HepG2 (cell line): ENCODE results near the gene ARHGAP31. TPM values are rescaled to one million over a fixed set of nuclear protein-coding genes. Genes with fewer than 3 reads are reported as not detected.

Experiments
- ATAC-seq: fragments of 200-7000 bp; cut with Tn5 transposase; 3 replicates; pipeline ENCODE4 v1.9.1; 2020; ENCODE audit warnings: mild to moderate bottlenecking, moderate library complexity
- BruUV-seq: library from RNA; stranded (reverse); fragments of 400-500 nt; replicated peaks from 2 replicates; lab custom pipeline; 2021; lab: Mats Ljungman, UMichigan
- CTCF ChIA-PET: fragments of 300-600 bp; formaldehyde crosslinking; extraction: SDS; loops from one replicate; lab custom pipeline; 2021; ENCODE audit warnings: low total read pairs, inconsistent platforms, low intra/inter-chr PET ratio; lab: Yijun Ruan, JAX
- POLR2A ChIA-PET: fragments of 350-600 bp; sonication (Branson Sonifier 250); formaldehyde crosslinking; loops from one replicate; lab custom pipeline; 2020; ENCODE audit warnings: antibody characterized with exemption, inconsistent platforms; lab: Yijun Ruan, JAX
- DNase-seq: peaks from one replicate; pipeline ENCODE4 v3.0.0-alpha.2; 2015; ENCODE audit warnings: low spot score
- FAIRE-seq: peaks from 3 replicates; lab custom pipeline; 2011; peaks lifted over from hg19 to GRCh38; lab: Jason Lieb, UNC
- H2AFZ ChIP-seq: one replicate; pipeline ENCODE4 v1.6.1; 2011; ENCODE audit warnings: low read length, inconsistent platforms
- H3K27ac ChIP-seq: fragments of 300-600 bp; 3 replicates; pipeline ENCODE4 v1.8.0; 2011; ENCODE audit warnings: mixed run types, mild to moderate bottlenecking, mixed read lengths, low read length, inconsistent platforms; ENCODE audit not compliant: insufficient read depth; ENCODE audit errors: extremely low read length
- H3K27me3 ChIP-seq, 2 experiments: fragments of 200-600 bp in 1 of 2; 2 replicates in 1 of 2; 3 replicates in 1 of 2; pipeline versions ENCODE4 v1.6.0 to v1.8.0; 2011; ENCODE audit warnings: low read length in 2 of 2, mild to moderate bottlenecking in 2 of 2, moderate library complexity in 2 of 2, inconsistent platforms in 1 of 2; ENCODE audit not compliant: insufficient read depth in 2 of 2, control insufficient read depth in 1 of 2
- H3K36me3 ChIP-seq, 2 experiments: fragments of 200-600 bp in 1 of 2; replicated peaks in 1 of 2; 2 replicates in 1 of 2; 3 replicates in 1 of 2; pipeline versions ENCODE4 v1.5.1 to v1.8.0; 2011; ENCODE audit warnings: low read length in 2 of 2, inconsistent platforms in 1 of 2; ENCODE audit not compliant: insufficient read depth in 2 of 2, control insufficient read depth in 1 of 2
- H3K4me1 ChIP-seq: 2 replicates; pipeline ENCODE4 v1.5.1; 2012; ENCODE audit warnings: low read length, inconsistent platforms; ENCODE audit not compliant: insufficient read depth
- H3K4me2 ChIP-seq: 2 replicates; pipeline ENCODE4 v1.6.0; 2011; ENCODE audit warnings: low read depth, low read length, inconsistent platforms
- H3K4me3 ChIP-seq, 3 experiments: fragments of 200-600 bp in 1 of 3; sonication (generic), shearing (Covaris generic) in 1 of 3; replicated peaks in 1 of 3; 2 replicates each; pipeline ENCODE4 v1.5.1; 2011 to 2016; ENCODE audit warnings: low read length in 3 of 3, inconsistent platforms in 2 of 3, low read depth in 2 of 3, mild to moderate bottlenecking in 2 of 3, control low read depth in 1 of 3, mixed read lengths in 1 of 3; ENCODE audit not compliant: insufficient read depth in 1 of 3
- H3K79me2 ChIP-seq: one replicate; pipeline ENCODE4 v1.6.1; 2011; ENCODE audit warnings: low read length, inconsistent platforms; ENCODE audit not compliant: insufficient read depth
- H3K9ac ChIP-seq: 2 replicates; pipeline ENCODE4 v1.6.0; 2011; ENCODE audit warnings: mild to moderate bottlenecking, low read depth, low read length, inconsistent platforms; ENCODE audit not compliant: insufficient read depth
- H3K9me3 ChIP-seq: 2 replicates; pipeline ENCODE4 v1.5.1; 2012; ENCODE audit warnings: mild to moderate bottlenecking, low read length
- H4K20me1 ChIP-seq: 2 replicates; pipeline ENCODE4 v1.6.0; 2011; ENCODE audit warnings: inconsistent platforms, mild to moderate bottlenecking, low read length, moderate library complexity; ENCODE audit not compliant: insufficient read depth
- AGO1 ChIP-seq: fragments of 200-400 bp; formaldehyde crosslinking; IDR thresholded peaks from 2 replicates; pipeline ENCODE4 v1.6.1; 2017; ENCODE audit warnings: mild to moderate bottlenecking, low read depth, low read length, moderate library complexity; ENCODE audit not compliant: poor library complexity, severe bottlenecking
- HNRNPUL1 ChIP-seq: fragments of 200-400 bp; formaldehyde crosslinking; IDR thresholded peaks from 2 replicates; pipeline ENCODE4 v1.6.1; 2017; ENCODE audit warnings: low read depth, mild to moderate bottlenecking, low read length, moderate library complexity
- MIXL1 ChIP-seq: IDR thresholded peaks from 2 replicates; pipeline ENCODE4 v1.6.1; 2016
- REPIN1 ChIP-seq: sonication (generic); formaldehyde crosslinking; IDR thresholded peaks from 2 replicates; pipeline ENCODE4 v1.8.0; 2022; ENCODE audit warnings: missing genetic modification reagents, low read depth, mild to moderate bottlenecking, borderline replicate concordance
- SOX5 ChIP-seq: IDR thresholded peaks from 2 replicates; pipeline ENCODE4 v1.6.1; 2016; ENCODE audit warnings: borderline replicate concordance
- SP2 ChIP-seq: sonication (generic); formaldehyde crosslinking; IDR thresholded peaks from 2 replicates; pipeline ENCODE4 v1.5.1; 2020; ENCODE audit warnings: mild to moderate bottlenecking, missing genetic modification reagents
- SRY ChIP-seq: sonication (generic); formaldehyde crosslinking; IDR thresholded peaks from 2 replicates; pipeline ENCODE4 v1.8.0; 2022; ENCODE audit warnings: mild to moderate bottlenecking, missing genetic modification reagents
- ZFP41 ChIP-seq: sonication (generic); formaldehyde crosslinking; IDR thresholded peaks from 2 replicates; pipeline ENCODE4 v1.4.0; 2020; ENCODE audit warnings: mild to moderate bottlenecking, missing genetic modification reagents, borderline replicate concordance
- ZGPAT ChIP-seq: IDR thresholded peaks from 2 replicates; pipeline ENCODE4 v1.6.1; 2016; ENCODE audit warnings: mild to moderate bottlenecking
- ZNF773 ChIP-seq: sonication (generic); formaldehyde crosslinking; IDR thresholded peaks from 2 replicates; pipeline ENCODE4 v1.4.0; 2020; ENCODE audit warnings: missing genetic modification reagents, borderline replicate concordance
- WGBS: methylation state at CpG from one replicate; pipeline ENCODE4 v1.1.6; 2017; ENCODE audit warnings: low lambda C conversion rate; 5-methylcytosine and 5-hydroxymethylcytosine counted together
- in situ Hi-C: cut with HindIII; loops from 2 replicates; pipeline ENCODE4 v1.10.0; 2017; ENCODE audit warnings: low pct_unique_long_range_greater_than_20kb; ENCODE audit not compliant: extremely low pct_ligation_motif_present
- intact Hi-C: fragments of 100-400 bp; cut with micrococcal nuclease; formaldehyde crosslinking; loops from one replicate; pipeline ENCODE4 v1.10.0; 2022; ENCODE audit not compliant: unreplicated experiment
- polyA plus RNA-seq, 8 experiments: library from polyadenylated mRNA; depleted of rRNA in 3 of 8; stranded (reverse) in 7 of 8; unstranded in 1 of 8; fragments of >200 nt; fragmentation: Illumina TruSeq in 4 of 8; extraction: Trizol in 4 of 8; gene quantifications; 2 replicates each; pipeline versions ENCODE4 v1.2.1 to v1.2.3, GENCODE V29; 2011 to 2016; ENCODE audit warnings: low read depth in 4 of 8, missing spikeins in 1 of 8, mixed read lengths in 1 of 8; ENCODE audit not compliant: insufficient read depth in 1 of 8
- total RNA-seq, 5 experiments: library from RNA; depleted of rRNA; stranded (reverse); fragments of >200 nt; fragmentation: Illumina TruSeq; extraction: Trizol; gene quantifications; 2 replicates each; pipeline ENCODE4 v1.2.3, GENCODE V29; 2016; ENCODE audit warnings: low read depth in 1 of 5

Gene ARHGAP31
- total and polyA plus RNA-seq, 2 of the 13 experiments (the other 11 are each of a cell fraction or from before 2014, with no cell fraction given), result not detected

- Histone ChIP-seq H3K9ac (no peak overlapping the region), H3K4me3 (no peak overlapping the region), H4K20me1 (no peaks in the 10 kb centered on the region), H3K27ac (no peak overlapping the region), H2AFZ (no peak overlapping the region), H3K27me3 (no peaks in the 10 kb centered on the region), H3K4me2 (no peak overlapping the region), H3K36me3 (no peaks in the 10 kb centered on the region), H3K79me2 (no peaks in the 10 kb centered on the region), H3K9me3 (no peaks in the 10 kb centered on the region), H3K4me1 (no peaks in the 10 kb centered on the region)
- no peak for TF ChIP-seq REPIN1 (CRISPR knock-in tag)
- TF ChIP-seq ZNF773, result no peak
- no peak for TF ChIP-seq SRY (CRISPR knock-in tag)
- no peak for TF ChIP-seq ZFP41 (CRISPR knock-in tag)
- no peak for TF ChIP-seq HNRNPUL1
- no peak for TF ChIP-seq ZGPAT (CRISPR knock-in tag)
- TF ChIP-seq AGO1, result no peak
- no peak for TF ChIP-seq SOX5 (CRISPR knock-in tag)
- no peak for TF ChIP-seq MIXL1
- no peak for TF ChIP-seq SP2 (CRISPR knock-in tag)
- in situ Hi-C loops (no loop called here), intact Hi-C loops (no loop called here)
- ATAC-seq, result no peak
- FAIRE-seq, result no peak
- WGBS, result 66% methylated on average over 2 of the region's 2 CpGs
- POLR2A ChIA-PET, result no interaction called here
- CTCF ChIA-PET, result no interaction called here
- DNase-seq, result no peak
- BruUV-seq, result no TSS peak
Measured at GRCh38 chr3:119367000-119367399, 72.8 kb downstream of the ARHGAP31 start.
